Heart left ventricle (tissue), 16 donors: ENCODE results near the gene TTC39C. TPM values are rescaled to one million over a fixed set of nuclear protein-coding genes. Genes with fewer than 3 reads are reported as not detected.

Source experiments
- ATAC-seq, 4 donors: fragments of 200-7000 bp; cut with Tn5 transposase; one replicate each; pipeline ENCODE4 v1.9.1; 2020 to 2022; ENCODE audit warnings: moderate library complexity in 4 of 4, mild to moderate bottlenecking in 3 of 4, moderate number of reproducible peaks in 1 of 4
- DNase-seq, 5 donors: peaks; one replicate each; pipeline ENCODE4 v3.0.0-alpha.2; 2020
- H3K27ac ChIP-seq, 12 donors: fragments of 200-600 bp; sonication (generic) in 4 of 12; one replicate each; pipeline versions ENCODE4 v1.5.0 to v1.8.0; 2016 to 2022; ENCODE audit warnings: mild to moderate bottlenecking in 2 of 12
- H3K27me3 ChIP-seq, 9 donors: fragments of 200-600 bp; sonication (generic) in 2 of 9; one replicate each; pipeline versions ENCODE4 v1.5.1 to v1.8.0; 2016 to 2022; ENCODE audit warnings: mild to moderate bottlenecking in 3 of 9
- H3K36me3 ChIP-seq, 9 donors: fragments of 200-600 bp; sonication (generic) in 2 of 9; one replicate each; pipeline versions ENCODE4 v1.5.0 to v1.8.0; 2018 to 2022; ENCODE audit warnings: mild to moderate bottlenecking in 2 of 9
- H3K4me1 ChIP-seq, 12 donors: fragments of 200-600 bp; sonication (generic) in 4 of 12; one replicate each; pipeline versions ENCODE4 v1.5.0 to v1.8.0; 2016 to 2022; ENCODE audit warnings: mild to moderate bottlenecking in 3 of 12
- H3K4me3 ChIP-seq, 12 donors: fragments of 200-600 bp; sonication (generic) in 4 of 12; one replicate each; pipeline versions ENCODE4 v1.5.0 to v1.8.0; 2017 to 2022; ENCODE audit warnings: mild to moderate bottlenecking in 9 of 12, moderate library complexity in 4 of 12
- H3K9me3 ChIP-seq, 12 donors: fragments of 200-600 bp; sonication (generic) in 4 of 12; one replicate each; pipeline versions ENCODE4 v1.5.0 to v1.8.0; 2016 to 2022; ENCODE audit warnings: mild to moderate bottlenecking in 1 of 12
- CTCF ChIP-seq, 12 donors: fragments of 200-600 bp; sonication (generic) in 4 of 12; IDR thresholded peaks; one replicate each; pipeline versions ENCODE4 v1.5.0 to v1.8.0; 2018 to 2022; ENCODE audit warnings: antibody characterized with exemption in 12 of 12, mild to moderate bottlenecking in 5 of 12
- POLR2A ChIP-seq, 2 donors: fragments of 450-650 bp; IDR thresholded peaks; one replicate each; pipeline ENCODE4 v1.6.1; 2017; ENCODE audit warnings: antibody characterized with exemption in 2 of 2, mild to moderate bottlenecking in 2 of 2, moderate library complexity in 2 of 2
- WGBS, 4 donors: extraction: QIAGEN DNeasy Blood & Tissue Kit in 2 of 4; methylation state at CpG; one replicate each; pipeline versions ENCODE4 v1.1.5 to v1.1.7; 2013 to 2018; 5-methylcytosine and 5-hydroxymethylcytosine counted together
- intact Hi-C, 10 donors: fragments of 100-400 bp; cut with DNase I; formaldehyde crosslinking; loops; one replicate each; pipeline versions ENCODE4 v1.11.1 to v1.14.2; 2022
- polyA plus RNA-seq, 2 donors: library from polyadenylated mRNA; stranded (reverse); fragments of 200-250 nt; gene quantifications; one replicate each; pipeline ENCODE4 v1.2.3, GENCODE V29; 2013
- total RNA-seq, 9 donors: library from RNA; depleted of rRNA in 2 of 9; stranded (reverse); fragments of >200 nt in 2 of 9; fragmentation: NEBNext Ultra II Directional in 3 of 9; extraction: Animal tissue kit (Norgen Biotek cat#: 25700) in 3 of 9; gene quantifications; one replicate each; pipeline versions ENCODE4 v1.1.0 to v1.2.4, GENCODE V29; 2016 to 2023
- donor health status: ischemic (EF 13 %, LVEDD 7.1; RV severe dilation, severe dysfunction).
- donor health status: healthy with polysubstance abuse.
- donor health status: DM: no; HTN: yes; CAD: no.
- donor health status: DM: no; HTN: no; CAD: no.
- donor health status: ischemic (EF 25% LVEDD 6.9; RV normal size, moderate dysfunction).
- donor health status: ischemic (EF 25% LVEDD 5.7; RV mildly dilated, moderate dysfunction).
- donor health status: healthy.
- donor health status: DM: yes; HTN: yes; CAD: no.
- donor health status: ischemic (EF 35%, LVEDD 5.7; RV mildly dilated, moderate dysfunction).
- donor health status: nonischemic (EF 11% LVEDD 7.7; RV severe dilation, severe dysfunction).
- donor health status: DM: yes; HTN: yes; CAD: no.
- donor health status: PGD.
- donor health status: ischemic (EF 29% LVEDD 5.4; RV normal size, mild dysfunction).
- donor health status: nonischemic (EF 23%, LVEDD 6.1; RV moderate dilation, normal function).

Gene TTC39C
- total and polyA plus RNA-seq, 11 donors, result 2.3 to 12.8 (median 4.7) TPM

GRCh38 chr18:24054130-24054529 is 39.6 kb downstream of the TTC39C start:
- DNase-seq (no peak), ATAC-seq (peak in 1 of 4 donors; percentile 28)
- Histone ChIP-seq H3K36me3 (no peaks in the 10 kb centered on the region), H3K4me1 (peaks cover 0 to 17% (median 0%) of the 10 kb centered on the region in 12 donors), H3K4me3 (no peak overlapping the region), H3K9me3 (no peaks in the 10 kb centered on the region), H3K27ac (no peak overlapping the region), H3K27me3 (no peaks in the 10 kb centered on the region)
- TF ChIP-seq CTCF (IDR thresholded peaks at IDR 0.05), result no peak
- TF ChIP-seq POLR2A (IDR thresholded peaks at IDR 0.05), result no peak
- whole genome bisulfite sequencing, 4 donors, result 59 to 86% (median 83%) methylated on average over 4 of the region's 4 CpGs
- intact Hi-C loops, result no loop called here

GRCh38 chr18:24055009-24055804 is 40.7 kb downstream of the TTC39C start:
- TF ChIP-seq POLR2A (IDR thresholded peaks at IDR 0.05), result no peak
- no peak for TF ChIP-seq CTCF (IDR thresholded peaks at IDR 0.05)
- Histone ChIP-seq H3K9me3 (no peaks in the 10 kb centered on the region), H3K27me3 (no peaks in the 10 kb centered on the region), H3K36me3 (no peaks in the 10 kb centered on the region), H3K4me1 (peaks cover 0 to 17% (median 0%) of the 10 kb centered on the region in 12 donors), H3K27ac (no peak overlapping the region), H3K4me3 (no peak overlapping the region)
- ATAC-seq, result no peak
- intact Hi-C loops, result no loop called here
- DNase-seq, result no peak
- 73 to 78% (median 76%) methylated on average over 3 of the region's 3 CpGs for WGBS, 4 donors

GRCh38 chr18:24055878-24056277 is 41.3 kb downstream of the TTC39C start:
- 66 to 83% (median 77%) methylated on average over 2 of the region's 2 CpGs for WGBS, 4 donors
- TF ChIP-seq POLR2A (IDR thresholded peaks at IDR 0.05) (no peak), CTCF (IDR thresholded peaks at IDR 0.05) (no peak)
- H3K36me3 ChIP-seq, result no peaks in the 10 kb centered on the region
- no peak for ATAC-seq
- DNase-seq, result no peak
- intact Hi-C loops, result no loop called here
- H3K27ac ChIP-seq, result no peak overlapping the region
- H3K4me1 ChIP-seq, result peaks cover 0 to 17% (median 0%) of the 10 kb centered on the region in 12 donors
- no peaks in the 10 kb centered on the region for H3K27me3 ChIP-seq
- no peaks in the 10 kb centered on the region for H3K9me3 ChIP-seq
- H3K4me3 ChIP-seq, result no peak overlapping the region

GRCh38 chr18:24056506-24056905 is 42.0 kb downstream of the TTC39C start:
- DNase-seq (no peak), ATAC-seq (no peak)
- no peaks in the 10 kb centered on the region for H3K9me3 ChIP-seq
- 82 to 92% (median 90%) methylated on average over 2 of the region's 2 CpGs for WGBS, 4 donors
- H3K4me1 ChIP-seq, result peaks cover 0 to 18% (median 0%) of the 10 kb centered on the region in 12 donors
- intact Hi-C loops, result no loop called here
- H3K36me3 ChIP-seq, result no peaks in the 10 kb centered on the region
- H3K27ac ChIP-seq, result no peak overlapping the region
- H3K27me3 ChIP-seq, result no peaks in the 10 kb centered on the region
- no peak overlapping the region for H3K4me3 ChIP-seq
- TF ChIP-seq POLR2A (IDR thresholded peaks at IDR 0.05) (no peak), CTCF (IDR thresholded peaks at IDR 0.05) (no peak)
